Measurements from ENCODE around the gene MUCL1.
"Not testable (repeated sequence)": the region's sequence is repeated elsewhere in the genome, so short reads cannot be mapped to it uniquely, and the experiment has no call there.

Gene MUCL1

GRCh38 chr12:54853933-54854538, at the start of gene MUCL1:
MUCL1 (plus strand) TSS chr12:54854516; CDS start chr12:54854583, 67 bp downstream.
- peak in 13 of 56 donors; percentile 0 to 51 (median 5) for DNase-seq

- DNase-seq: no peak
Observed at GRCh38 chr12:54821676-54822075, 32.6 kb upstream of the MUCL1 start.

- DNase-seq: no peak
Observed at GRCh38 chr12:54824402-54824801, 29.9 kb upstream of the MUCL1 start.

- DNase-seq: no peak
Observed at GRCh38 chr12:54829511-54829910, 24.8 kb upstream of the MUCL1 start.

GRCh38 chr12:54830199-54830598, 24.1 kb upstream of the MUCL1 start:
- DNase-seq: no peak

- no peak for DNase-seq
Observed at GRCh38 chr12:54831631-54832030, 22.7 kb upstream of the MUCL1 start.

GRCh38 chr12:54840244-54840865, 14.0 kb upstream of the MUCL1 start:
- no peak for DNase-seq

- no peak for DNase-seq
Observed at GRCh38 chr12:54857406-54857805, 3.1 kb downstream of the MUCL1 start.

GRCh38 chr12:54858562-54858961, 4.2 kb downstream of the MUCL1 start:
- no peak for DNase-seq

- DNase-seq: no peak
Observed at GRCh38 chr12:54859502-54859901, 5.2 kb downstream of the MUCL1 start.

GRCh38 chr12:54861927-54862326, 7.6 kb downstream of the MUCL1 start:
- no peak for DNase-seq

GRCh38 chr12:54863948-54864618, 9.8 kb downstream of the MUCL1 start:
- DNase-seq: no peak

GRCh38 chr12:54865683-54866324, 11.5 kb downstream of the MUCL1 start:
- no peak for DNase-seq

- no peak for DNase-seq
Observed at GRCh38 chr12:54868690-54869089, 14.4 kb downstream of the MUCL1 start.

GRCh38 chr12:54870048-54870447, 15.7 kb downstream of the MUCL1 start:
- DNase-seq: no peak

GRCh38 chr12:54870617-54871016, 16.3 kb downstream of the MUCL1 start:
- no peak for DNase-seq

GRCh38 chr12:54879150-54879549, 24.8 kb downstream of the MUCL1 start:
- no peak for DNase-seq

GRCh38 chr12:54879579-54879978, 25.3 kb downstream of the MUCL1 start:
- DNase-seq: no peak

- DNase-seq: no peak
Observed at GRCh38 chr12:54882079-54882478, 27.8 kb downstream of the MUCL1 start.

- DNase-seq: not testable (repeated sequence)
Observed at GRCh38 chr12:54882597-54882996, 28.3 kb downstream of the MUCL1 start.

GRCh38 chr12:54888428-54888827, 34.1 kb downstream of the MUCL1 start:
- not testable (repeated sequence) for DNase-seq

GRCh38 chr12:54890339-54890738, 36.0 kb downstream of the MUCL1 start:
- DNase-seq: peak in 1 of 56 donors; percentile 3

Measured in amygdala (tissue), 56 donors.